ENCODE data around the gene ZDHHC14.
"Not testable (repeated sequence)": the region's sequence is repeated elsewhere in the genome, so short reads cannot be mapped to it uniquely, and the experiment has no call there.

DNA sequence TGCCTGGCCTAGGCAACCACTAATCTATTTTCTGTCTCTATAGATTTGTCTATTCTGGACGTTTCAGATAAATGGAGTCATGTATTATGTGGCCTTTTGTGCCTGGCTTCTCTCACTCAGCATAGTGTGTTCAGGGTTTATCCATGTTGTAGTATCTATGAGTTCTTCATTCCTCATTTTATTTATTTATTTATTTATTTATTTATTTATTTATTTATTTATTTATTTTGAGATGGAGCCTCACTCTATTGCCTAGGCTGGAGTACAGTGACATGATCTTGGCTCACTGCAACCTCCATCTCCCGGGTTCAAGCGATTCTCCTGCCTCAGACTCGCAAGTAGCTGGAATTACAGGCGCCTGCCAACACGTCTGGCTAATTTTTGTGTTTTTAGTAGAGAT, 86.3 kb downstream of the ZDHHC14 start:
- not testable (repeated sequence) for TF ChIP-seq CTCF, POLR2A, EP300 (IDR thresholded peaks at IDR 0.05)
